Esophagus muscularis mucosa (tissue), 4 donors: ENCODE results near the gene RASD1.

Experiments used
- CTCF ChIP-seq, 3 experiments: fragments of 200-600 bp in 2 of 3; fragments of 450-650 bp in 1 of 3; sonication (generic) in 2 of 3; IDR thresholded peaks; one replicate each; pipeline ENCODE4 v1.5.1; 2017 to 2019; ENCODE audit warnings: antibody characterized with exemption in 3 of 3, mild to moderate bottlenecking in 2 of 3, moderate library complexity in 1 of 3
- EP300 ChIP-seq: sonication (generic); formaldehyde crosslinking; IDR thresholded peaks from one replicate; pipeline ENCODE4 v1.6.1; 2017; ENCODE audit warnings: antibody characterized with exemption
- POLR2A ChIP-seq: fragments of 450-650 bp; IDR thresholded peaks from one replicate; pipeline ENCODE4 v1.6.1; 2017; ENCODE audit warnings: antibody characterized with exemption, moderate library complexity, mild to moderate bottlenecking, low read depth

- no peak for TF ChIP-seq CTCF (IDR thresholded peaks at IDR 0.05)
- no peak for TF ChIP-seq EP300
- no peak for TF ChIP-seq POLR2A
Observed at GRCh38 chr17:17480593-17481148, 15.5 kb downstream of the RASD1 start.
